Activated CD4-positive, alpha-beta T cell treated with anti-CD3 and anti-CD28 coated beads, Interleukin-10, Interleukin-2, amounts not matched to agents 100 ng/mL and 50 ng/mL, durations not matched to agents 16 hours and 8 hours (primary cell): ENCODE results near the gene HMGXB3.

Experiments used
- DNase-seq: peaks from one replicate; pipeline ENCODE4 v3.0.0-alpha.2; 2020

Gene HMGXB3

GRCh38 chr5:149990518-149991376, 9.8 kb upstream of the HMGXB3 start:
- peak; percentile 76 for DNase-seq

- DNase-seq: no peak
Measured at GRCh38 chr5:149993471-149993870, 7.1 kb upstream of the HMGXB3 start.

GRCh38 chr5:149995385-149996204, 4.9 kb upstream of the HMGXB3 start:
- no peak for DNase-seq

GRCh38 chr5:149996205-149996890, 4.2 kb upstream of the HMGXB3 start:
- no peak for DNase-seq

GRCh38 chr5:149998281-149998680, 2.3 kb upstream of the HMGXB3 start:
- DNase-seq: no peak

- DNase-seq: no peak
Measured at GRCh38 chr5:149999359-149999758, 1.2 kb upstream of the HMGXB3 start.

GRCh38 chr5:149999866-150000255, 678 bp upstream of the HMGXB3 start:
- no peak for DNase-seq

- DNase-seq: peak; percentile 44
Measured at GRCh38 chr5:150000990-150001659, 586 bp downstream of the HMGXB3 start.

- DNase-seq: peak; percentile 88
Measured at GRCh38 chr5:150001660-150002486, 1.3 kb downstream of the HMGXB3 start.

- DNase-seq: no peak
Measured at GRCh38 chr5:150006318-150006717, 5.8 kb downstream of the HMGXB3 start.

GRCh38 chr5:150007050-150007449, 6.5 kb downstream of the HMGXB3 start:
- DNase-seq: no peak

- DNase-seq: no peak
Measured at GRCh38 chr5:150009671-150010387, 9.3 kb downstream of the HMGXB3 start.

- no peak for DNase-seq
Measured at GRCh38 chr5:150013931-150014330, 13.4 kb downstream of the HMGXB3 start.

- no peak for DNase-seq
Measured at GRCh38 chr5:150014456-150014855, 13.9 kb downstream of the HMGXB3 start.

- no peak for DNase-seq
Measured at GRCh38 chr5:150015415-150015814, 14.9 kb downstream of the HMGXB3 start.

- no peak for DNase-seq
Measured at GRCh38 chr5:150016537-150016936, 16.0 kb downstream of the HMGXB3 start.

- no peak for DNase-seq
Measured at GRCh38 chr5:150017226-150018005, 16.9 kb downstream of the HMGXB3 start.

- no peak for DNase-seq
Measured at GRCh38 chr5:150020249-150020648, 19.7 kb downstream of the HMGXB3 start.

- no peak for DNase-seq
Measured at GRCh38 chr5:150021491-150022157, 21.1 kb downstream of the HMGXB3 start.

- no peak for DNase-seq
Measured at GRCh38 chr5:150022158-150022531, 21.6 kb downstream of the HMGXB3 start.
